GM12874 (cell line): ENCODE data around the gene TWIST2.

ENCODE experiments used
- CTCF ChIP-seq: IDR thresholded peaks from 2 replicates; pipeline ENCODE4 v1.5.1; 2011; ENCODE audit warnings: low read depth, mild to moderate bottlenecking, control low read depth, low read length, moderate library complexity; ENCODE audit not compliant: insufficient read depth

Gene TWIST2

GRCh38 chr2:238864207-238865014, 16.5 kb downstream of the TWIST2 start:
- no peak for TF ChIP-seq CTCF

GRCh38 chr2:238865015-238865719, 17.3 kb downstream of the TWIST2 start:
- no peak for TF ChIP-seq CTCF

GRCh38 chr2:238865744-238866355, 18.0 kb downstream of the TWIST2 start:
- no peak for TF ChIP-seq CTCF

GRCh38 chr2:238866656-238867277, 18.9 kb downstream of the TWIST2 start:
- TF ChIP-seq CTCF = no peak

- TF ChIP-seq CTCF = no peak
These were observed 20.2 kb downstream of the TWIST2 start for GRCh38 chr2:238868067-238868524.

GRCh38 chr2:238868616-238869292, 20.9 kb downstream of the TWIST2 start:
- TF ChIP-seq CTCF = no peak
